ENCODE results near the gene PTPRU. TPM values are rescaled to one million over a fixed set of nuclear protein-coding genes. Genes with fewer than 3 reads are reported as not detected.
"Not testable (repeated sequence)": the region's sequence is repeated elsewhere in the genome, so short reads cannot be mapped to it uniquely, and the experiment has no call there.

The PTPRU gene
- total and polyA plus RNA-seq, 4 donors = 1.6 to 15.1 (median 6.0) TPM

DNA sequence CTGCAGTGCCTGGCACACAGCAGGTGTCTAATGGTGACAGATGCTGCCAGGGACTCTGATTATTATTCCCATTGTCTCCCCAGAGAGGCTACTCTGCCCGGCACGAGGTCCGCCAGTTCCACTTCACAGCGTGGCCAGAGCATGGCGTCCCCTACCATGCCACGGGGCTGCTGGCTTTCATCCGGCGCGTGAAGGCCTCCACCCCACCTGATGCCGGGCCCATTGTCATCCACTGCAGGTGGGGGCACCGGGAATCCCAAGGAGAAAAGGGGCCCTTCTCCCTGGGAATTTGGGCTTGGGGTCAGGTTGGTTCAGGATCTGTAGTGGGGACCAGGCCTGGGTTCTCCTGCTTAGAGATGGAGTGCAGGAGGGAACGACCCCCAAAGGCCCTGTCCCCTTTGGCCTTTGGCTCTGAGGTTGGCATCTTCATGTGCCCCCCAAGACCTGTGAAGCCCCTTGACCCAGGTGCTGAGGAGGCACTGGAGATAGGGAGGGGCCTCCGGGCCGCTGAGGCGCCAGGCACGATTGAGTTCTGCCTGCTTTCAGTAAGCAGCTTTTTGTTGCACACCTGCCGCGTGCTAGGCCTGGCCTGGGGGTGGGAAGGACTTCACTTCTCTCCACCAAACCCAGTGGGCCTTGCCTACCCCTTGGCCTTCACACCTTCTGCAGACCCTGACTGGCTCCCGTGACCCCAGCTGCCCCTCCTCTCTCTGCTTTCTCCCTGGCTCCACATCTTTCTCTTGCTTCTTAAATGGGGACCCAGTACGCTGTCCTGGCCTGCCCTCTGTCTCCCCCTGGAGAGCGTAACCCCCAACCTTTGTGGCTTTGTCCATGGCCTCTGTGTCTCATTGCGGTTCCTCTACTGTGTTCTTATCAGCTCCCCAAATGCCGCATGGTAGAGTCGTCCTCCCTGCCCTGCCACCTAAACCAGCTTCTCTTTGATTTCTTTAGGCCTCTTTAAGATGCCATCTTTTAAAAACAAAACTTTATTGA, 76.4 kb downstream of the PTPRU start:
- Histone ChIP-seq H3K4me1 (ENCODE audit: control insufficient read depth in 4 of 4, insufficient read depth in 4 of 4, low read length in 3 of 4) (no peaks in the 10 kb centered on the region), H3K9me3 (ENCODE audit: control insufficient read depth in 4 of 4, low read length in 3 of 4) (no peaks in the 10 kb centered on the region), H3K4me3 (ENCODE audit: low read depth in 1 of 3, low read length in 3 of 3) (no peak overlapping the region), H3K27ac (ENCODE audit: low read depth in 1 of 2, low read length in 2 of 2) (no peak overlapping the region), H3K36me3 (ENCODE audit: control insufficient read depth in 4 of 4, insufficient read depth in 3 of 4, low read depth in 1 of 4, low read length in 3 of 4) (peaks cover 0 to 44% (median 4%) of the 10 kb centered on the region in 4 donors), H3K9ac (ENCODE audit: low read depth in 1 of 2, low read length in 2 of 2) (no peak overlapping the region), H3K27me3 (ENCODE audit: control insufficient read depth in 4 of 4, insufficient read depth in 4 of 4, low read length in 3 of 4) (no peaks in the 10 kb centered on the region)
- no peak for TF ChIP-seq NR2F2 (IDR thresholded peaks at IDR 0.05)
- no peak for TF ChIP-seq TAF1 (conservative IDR thresholded peaks at IDR 0.05)
- no peak for TF ChIP-seq SP1 (IDR thresholded peaks at IDR 0.05)
- TF ChIP-seq, protein P1, sequence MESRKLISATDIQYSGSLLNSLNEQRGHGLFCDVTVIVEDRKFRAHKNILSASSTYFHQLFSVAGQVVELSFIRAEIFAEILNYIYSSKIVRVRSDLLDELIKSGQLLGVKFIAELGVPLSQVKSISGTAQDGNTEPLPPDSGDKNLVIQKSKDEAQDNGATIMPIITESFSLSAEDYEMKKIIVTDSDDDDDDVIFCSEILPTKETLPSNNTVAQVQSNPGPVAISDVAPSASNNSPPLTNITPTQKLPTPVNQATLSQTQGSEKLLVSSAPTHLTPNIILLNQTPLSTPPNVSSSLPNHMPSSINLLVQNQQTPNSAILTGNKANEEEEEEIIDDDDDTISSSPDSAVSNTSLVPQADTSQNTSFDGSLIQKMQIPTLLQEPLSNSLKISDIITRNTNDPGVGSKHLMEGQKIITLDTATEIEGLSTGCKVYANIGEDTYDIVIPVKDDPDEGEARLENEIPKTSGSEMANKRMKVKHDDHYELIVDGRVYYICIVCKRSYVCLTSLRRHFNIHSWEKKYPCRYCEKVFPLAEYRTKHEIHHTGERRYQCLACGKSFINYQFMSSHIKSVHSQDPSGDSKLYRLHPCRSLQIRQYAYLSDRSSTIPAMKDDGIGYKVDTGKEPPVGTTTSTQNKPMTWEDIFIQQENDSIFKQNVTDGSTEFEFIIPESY (IDR thresholded peaks at IDR 0.05) = no peak
- no peak for TF ChIP-seq JUND (IDR thresholded peaks at IDR 0.05)
- TF ChIP-seq RAD21 (IDR thresholded peaks at IDR 0.05) = no peak
- TF ChIP-seq MAX (IDR thresholded peaks at IDR 0.05) = no peak
- TF ChIP-seq ATF3 (IDR thresholded peaks at IDR 0.05) = no peak
- TF ChIP-seq, protein P2, sequence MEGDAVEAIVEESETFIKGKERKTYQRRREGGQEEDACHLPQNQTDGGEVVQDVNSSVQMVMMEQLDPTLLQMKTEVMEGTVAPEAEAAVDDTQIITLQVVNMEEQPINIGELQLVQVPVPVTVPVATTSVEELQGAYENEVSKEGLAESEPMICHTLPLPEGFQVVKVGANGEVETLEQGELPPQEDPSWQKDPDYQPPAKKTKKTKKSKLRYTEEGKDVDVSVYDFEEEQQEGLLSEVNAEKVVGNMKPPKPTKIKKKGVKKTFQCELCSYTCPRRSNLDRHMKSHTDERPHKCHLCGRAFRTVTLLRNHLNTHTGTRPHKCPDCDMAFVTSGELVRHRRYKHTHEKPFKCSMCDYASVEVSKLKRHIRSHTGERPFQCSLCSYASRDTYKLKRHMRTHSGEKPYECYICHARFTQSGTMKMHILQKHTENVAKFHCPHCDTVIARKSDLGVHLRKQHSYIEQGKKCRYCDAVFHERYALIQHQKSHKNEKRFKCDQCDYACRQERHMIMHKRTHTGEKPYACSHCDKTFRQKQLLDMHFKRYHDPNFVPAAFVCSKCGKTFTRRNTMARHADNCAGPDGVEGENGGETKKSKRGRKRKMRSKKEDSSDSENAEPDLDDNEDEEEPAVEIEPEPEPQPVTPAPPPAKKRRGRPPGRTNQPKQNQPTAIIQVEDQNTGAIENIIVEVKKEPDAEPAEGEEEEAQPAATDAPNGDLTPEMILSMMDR (IDR thresholded peaks at IDR 0.05; ENCODE audit: low read depth, low read length, missing input control) = no peak
- TF ChIP-seq GABPA (IDR thresholded peaks at IDR 0.05 in 1 of 2, conservative IDR thresholded peaks at IDR 0.05 in 1 of 2) = no peak
- TF ChIP-seq RXRA (IDR thresholded peaks at IDR 0.05) = no peak
- no peak for TF ChIP-seq EGR1 (IDR thresholded peaks at IDR 0.05; ENCODE audit: low read depth in 2 of 2)
- TF ChIP-seq FOXA1 (IDR thresholded peaks at IDR 0.05) = no peak
- TF ChIP-seq HNF4G (IDR thresholded peaks at IDR 0.05) = no peak
- no peak for TF ChIP-seq HNF4A (conservative IDR thresholded peaks at IDR 0.05)
- TF ChIP-seq YY1 (IDR thresholded peaks at IDR 0.05) = no peak
- TF ChIP-seq FOXA2 (IDR thresholded peaks at IDR 0.05) = no peak
- TF ChIP-seq, protein P3, sequence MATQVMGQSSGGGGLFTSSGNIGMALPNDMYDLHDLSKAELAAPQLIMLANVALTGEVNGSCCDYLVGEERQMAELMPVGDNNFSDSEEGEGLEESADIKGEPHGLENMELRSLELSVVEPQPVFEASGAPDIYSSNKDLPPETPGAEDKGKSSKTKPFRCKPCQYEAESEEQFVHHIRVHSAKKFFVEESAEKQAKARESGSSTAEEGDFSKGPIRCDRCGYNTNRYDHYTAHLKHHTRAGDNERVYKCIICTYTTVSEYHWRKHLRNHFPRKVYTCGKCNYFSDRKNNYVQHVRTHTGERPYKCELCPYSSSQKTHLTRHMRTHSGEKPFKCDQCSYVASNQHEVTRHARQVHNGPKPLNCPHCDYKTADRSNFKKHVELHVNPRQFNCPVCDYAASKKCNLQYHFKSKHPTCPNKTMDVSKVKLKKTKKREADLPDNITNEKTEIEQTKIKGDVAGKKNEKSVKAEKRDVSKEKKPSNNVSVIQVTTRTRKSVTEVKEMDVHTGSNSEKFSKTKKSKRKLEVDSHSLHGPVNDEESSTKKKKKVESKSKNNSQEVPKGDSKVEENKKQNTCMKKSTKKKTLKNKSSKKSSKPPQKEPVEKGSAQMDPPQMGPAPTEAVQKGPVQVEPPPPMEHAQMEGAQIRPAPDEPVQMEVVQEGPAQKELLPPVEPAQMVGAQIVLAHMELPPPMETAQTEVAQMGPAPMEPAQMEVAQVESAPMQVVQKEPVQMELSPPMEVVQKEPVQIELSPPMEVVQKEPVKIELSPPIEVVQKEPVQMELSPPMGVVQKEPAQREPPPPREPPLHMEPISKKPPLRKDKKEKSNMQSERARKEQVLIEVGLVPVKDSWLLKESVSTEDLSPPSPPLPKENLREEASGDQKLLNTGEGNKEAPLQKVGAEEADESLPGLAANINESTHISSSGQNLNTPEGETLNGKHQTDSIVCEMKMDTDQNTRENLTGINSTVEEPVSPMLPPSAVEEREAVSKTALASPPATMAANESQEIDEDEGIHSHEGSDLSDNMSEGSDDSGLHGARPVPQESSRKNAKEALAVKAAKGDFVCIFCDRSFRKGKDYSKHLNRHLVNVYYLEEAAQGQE (IDR thresholded peaks at IDR 0.05) = no peak
- WGBS = 94% methylated on average over 24 of the region's 24 CpGs
- DNase-seq (ENCODE audit: low spot score) = no peak

GRCh38 chr1:29314685-29315084, 78.4 kb downstream of the PTPRU start:
- not testable (repeated sequence) for H3K9me3 ChIP-seq (ENCODE audit: control insufficient read depth in 4 of 4, low read length in 3 of 4); H3K9ac ChIP-seq (ENCODE audit: low read depth in 1 of 2, low read length in 2 of 2); H3K4me1 ChIP-seq (ENCODE audit: control insufficient read depth in 4 of 4, insufficient read depth in 4 of 4, low read length in 3 of 4); H3K4me3 ChIP-seq (ENCODE audit: low read depth in 1 of 3, low read length in 3 of 3); H3K27me3 ChIP-seq (ENCODE audit: control insufficient read depth in 4 of 4, insufficient read depth in 4 of 4, low read length in 3 of 4); DNase-seq (ENCODE audit: low spot score); H3K27ac ChIP-seq (ENCODE audit: low read depth in 1 of 2, low read length in 2 of 2)
- 92% methylated on average over 8 of the region's 8 CpGs for WGBS
- H3K36me3 ChIP-seq (ENCODE audit: control insufficient read depth in 4 of 4, insufficient read depth in 3 of 4, low read depth in 1 of 4, low read length in 3 of 4) = peaks cover 0 to 43% (median 4%) of the 10 kb centered on the region in 4 donors
